PFSK-1 (cell line): ENCODE measurements around the gene STK32B.

Source experiments
- FOXP2 ChIP-seq: optimal IDR thresholded peaks from 2 replicates; pipeline ENCODE3; 2011; ENCODE audit warnings: borderline replicate concordance, control low read depth, inconsistent platforms; ENCODE audit not compliant: insufficient read depth; ENCODE audit errors: extremely low read length, extremely low read depth
- POLR2AphosphoS5 ChIP-seq: IDR thresholded peaks from 2 replicates; pipeline ENCODE4 v1.6.1; 2012; ENCODE audit warnings: low read depth, mild to moderate bottlenecking, control low read depth, low read length, moderate library complexity
- REST ChIP-seq, 2 experiments: IDR thresholded peaks; 2 replicates each; pipeline versions ENCODE4 v1.6.1 to v1.8.0; 2011 to 2012; ENCODE audit warnings: low read depth in 2 of 2, low read length in 2 of 2, control low read depth in 1 of 2, inconsistent platforms in 1 of 2, mild to moderate bottlenecking in 1 of 2, moderate library complexity in 1 of 2; ENCODE audit not compliant: insufficient read depth in 1 of 2
- SIN3A ChIP-seq: IDR thresholded peaks from 2 replicates; pipeline ENCODE4 v1.6.1; 2012; ENCODE audit warnings: mild to moderate bottlenecking, low read length, moderate library complexity, borderline replicate concordance; ENCODE audit not compliant: insufficient read depth
- TAF1 ChIP-seq: IDR thresholded peaks from 2 replicates; pipeline ENCODE4 v1.6.1; 2012; ENCODE audit warnings: low read length, control low read depth, borderline replicate concordance; ENCODE audit not compliant: insufficient read depth

Gene STK32B

GRCh38 chr4:5266991-5267390, 215.7 kb downstream of the STK32B start:
- no peak for TF ChIP-seq REST (IDR thresholded peaks at IDR 0.05; ENCODE audit: insufficient read depth in 1 of 2, low read depth in 2 of 2, low read length in 2 of 2)
- TF ChIP-seq POLR2AphosphoS5 = no peak
- TF ChIP-seq TAF1 = no peak

GRCh38 chr4:5267408-5267807, 216.1 kb downstream of the STK32B start:
- TF ChIP-seq TAF1 = no peak
- no peak for TF ChIP-seq FOXP2
- no peak for TF ChIP-seq REST (IDR thresholded peaks at IDR 0.05; ENCODE audit: insufficient read depth in 1 of 2, low read depth in 2 of 2, low read length in 2 of 2)
- TF ChIP-seq POLR2AphosphoS5 = no peak
- TF ChIP-seq SIN3A = no peak

- TF ChIP-seq SIN3A (no peak), POLR2AphosphoS5 (no peak), FOXP2 (no peak), TAF1 (no peak), REST (IDR thresholded peaks at IDR 0.05; ENCODE audit: insufficient read depth in 1 of 2, low read depth in 2 of 2, low read length in 2 of 2) (no peak)
Measured at GRCh38 chr4:5276475-5277075, 225.3 kb downstream of the STK32B start.

GRCh38 chr4:5277079-5277478, 225.8 kb downstream of the STK32B start:
- no peak for TF ChIP-seq SIN3A
- no peak for TF ChIP-seq REST (IDR thresholded peaks at IDR 0.05; ENCODE audit: insufficient read depth in 1 of 2, low read depth in 2 of 2, low read length in 2 of 2)
- no peak for TF ChIP-seq POLR2AphosphoS5

- TF ChIP-seq SIN3A (no peak), FOXP2 (no peak), POLR2AphosphoS5 (no peak), TAF1 (no peak), REST (IDR thresholded peaks at IDR 0.05; ENCODE audit: insufficient read depth in 1 of 2, low read depth in 2 of 2, low read length in 2 of 2) (no peak)
Measured at GRCh38 chr4:5278213-5278612, 226.9 kb downstream of the STK32B start.
